ENCODE results near the gene SORT1. TPM values are rescaled to one million over a fixed set of nuclear protein-coding genes. Genes with fewer than 3 reads are reported as not detected.
A peak's percentile ranks its signal among the peaks of the same experiment; 100 is the strongest.
"Not testable (repeated sequence)": the region's sequence is repeated elsewhere in the genome, so short reads cannot be mapped to it uniquely, and the experiment has no call there.

SORT1 gene
- 10 to 100 TPM; 33.5 to 63.9 (median 43.6) TPM for total RNA-seq
- 1 to 10 TPM; 2.0 to 6.0 (median 3.5) TPM for polyA plus RNA-seq
- long read RNA-seq, donor 1 = 0 reads
- long read RNA-seq, donor 2, full-length matches to known transcripts = 1 of 1 reads
- long read RNA-seq, donor 2, partial matches to known transcripts = 0 of 1 reads
- long read RNA-seq, donor 2, other reads (novel, unspliced or antisense) = 0 of 1 reads

DNA sequence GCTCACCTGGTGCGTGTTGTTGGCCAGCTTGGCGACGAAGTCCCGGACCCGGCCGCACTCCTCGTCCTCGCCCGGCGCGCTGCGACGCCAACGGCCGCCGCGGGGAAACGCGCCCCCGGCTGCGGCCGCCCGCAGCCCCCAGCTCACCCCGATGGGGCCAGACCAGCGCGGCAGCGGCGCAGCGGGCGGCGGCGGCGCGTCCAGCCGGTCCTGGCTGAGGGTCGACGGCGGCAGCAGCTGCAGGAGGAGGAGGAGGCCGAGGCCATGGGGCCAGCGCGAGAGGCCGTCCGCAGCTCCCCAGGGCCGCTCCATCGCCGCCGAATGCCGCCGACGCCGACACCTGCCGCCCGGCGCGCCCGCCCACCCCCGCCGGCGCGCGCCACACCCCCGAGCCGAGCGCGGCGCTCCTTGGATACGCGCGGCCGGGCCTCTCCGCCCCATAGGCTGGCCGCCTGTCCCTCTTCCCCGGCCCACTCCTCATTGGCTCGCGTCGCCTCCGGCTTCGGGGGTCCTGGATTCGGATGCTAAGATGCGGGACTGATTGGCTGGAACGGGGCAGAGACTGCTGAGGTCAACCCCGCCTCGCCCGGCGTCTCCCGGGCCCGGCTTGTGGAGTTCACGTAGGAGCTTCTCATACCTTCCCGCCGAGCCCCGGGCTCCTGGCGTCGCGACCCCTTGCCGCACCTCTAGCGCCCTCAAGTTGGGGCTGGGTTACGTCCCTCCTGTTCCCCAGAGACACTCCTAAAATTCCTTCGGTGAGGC is at the start of gene SORT1:
Gene SORT1 (minus strand): TSS at position 338 of the 762 bp plus-strand sequence. CDS start 26 bp downstream, at position 312.
- peaks cover 0 to 29% (median 21%) of the 10 kb centered on the region in 6 donors for H3K36me3 ChIP-seq
- H3K4me1 ChIP-seq = peaks cover 0 to 62% (median 40%) of the 10 kb centered on the region in 6 donors
- DNase-seq = peak; percentile 92
- H3K27ac ChIP-seq = peak within 1 kb of the TSS in 7 of 8 donors; percentile 3 to 86 (median 72)
- 0 to 1% (median 0%) methylated on average over 41 to 98 of the region's 98 CpGs for WGBS, 5 donors
- TF ChIP-seq POLR2A (IDR thresholded peaks at IDR 0.05) (no peak), POLR2AphosphoS5 (IDR thresholded peaks at IDR 0.05) (peak in 2 of 3 donors; percentile 63 to 76)
- no peaks in the 10 kb centered on the region for H3K9me3 ChIP-seq
- peaks cover 0 to 48% (median 9%) of the 10 kb centered on the region in 7 donors for H3K27me3 ChIP-seq (replicated peaks in 1 of 7)
- H3K4me3 ChIP-seq = peak within 1 kb of the TSS; percentile 22 to 80 (median 48)
- intact Hi-C loops (cut with DNase I; ENCODE audit: low total_unique reads) = loop anchor here (5.0 kb wide), 1 partner anchor 120 kb away; no protein-coding TSS in a partner anchor

DNA sequence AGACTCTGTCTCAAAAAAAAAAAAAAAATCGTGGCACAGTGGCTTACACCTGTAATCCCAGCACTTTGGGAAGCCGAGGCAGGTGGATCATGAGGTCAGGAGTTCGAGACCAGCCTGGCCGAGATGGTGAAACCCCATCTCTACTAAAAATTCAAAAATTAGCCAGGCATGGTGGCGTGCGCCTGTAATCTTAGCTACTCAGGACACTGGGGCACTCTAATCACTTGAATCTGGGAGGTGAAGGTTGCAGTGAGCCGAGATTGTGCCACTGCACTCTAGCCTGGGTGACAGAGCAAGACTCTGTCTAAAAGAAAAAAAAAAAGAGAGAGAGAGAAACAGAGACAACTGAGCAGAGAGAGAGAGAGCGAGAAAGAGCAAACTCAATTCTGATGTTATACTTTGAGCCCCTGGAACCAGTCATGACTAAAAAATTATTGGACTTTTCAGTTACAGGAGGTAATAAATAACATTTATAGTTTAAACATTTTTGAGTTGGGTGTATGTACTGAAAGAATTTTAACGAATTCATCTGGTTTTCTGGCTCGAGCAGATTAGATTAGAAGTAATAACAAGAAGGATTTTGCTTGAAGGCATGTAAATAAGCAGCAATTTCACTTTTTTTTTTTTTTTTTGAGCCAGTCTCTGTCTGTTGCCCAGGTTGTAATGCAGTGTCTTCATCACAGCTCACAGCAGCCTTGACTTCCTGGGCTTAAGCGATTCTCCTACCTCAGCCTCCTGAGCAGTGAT is 48.4 kb upstream of the SORT1 start:
- peaks cover 0 to 72% (median 6%) of the 10 kb centered on the region in 7 donors for H3K27me3 ChIP-seq (replicated peaks in 1 of 7)
- 71 to 78% (median 72%) methylated on average over 11 of the region's 11 CpGs for WGBS, 5 donors
- intact Hi-C loops (cut with DNase I; ENCODE audit: low total_unique reads); H3K9me3 ChIP-seq; H3K27ac ChIP-seq; H3K4me1 ChIP-seq; H3K4me3 ChIP-seq; DNase-seq; H3K36me3 ChIP-seq: not testable (repeated sequence)

DNA sequence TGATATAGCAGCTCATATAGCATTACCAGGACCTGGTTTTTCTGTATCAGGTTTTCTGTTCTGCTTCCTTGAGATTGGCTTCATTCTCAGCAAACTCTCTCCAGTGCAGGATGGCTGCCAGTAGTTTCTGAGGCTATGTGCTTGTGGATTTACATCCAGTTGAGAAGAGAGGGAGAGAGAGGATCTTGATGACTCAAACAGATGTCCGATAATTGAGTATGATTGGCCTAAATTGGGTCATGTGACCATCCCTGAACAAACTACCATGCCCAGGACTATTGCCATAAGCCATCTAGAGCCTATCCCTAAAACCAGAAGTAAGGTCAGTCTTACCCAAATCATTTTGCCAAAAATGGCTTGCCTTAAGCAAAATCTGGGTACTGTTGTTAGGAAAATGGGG is 46.6 kb upstream of the SORT1 start:
- no peak for TF ChIP-seq POLR2AphosphoS5 (IDR thresholded peaks at IDR 0.05)
- TF ChIP-seq POLR2A (IDR thresholded peaks at IDR 0.05) = no peak
- TF ChIP-seq, protein P1, sequence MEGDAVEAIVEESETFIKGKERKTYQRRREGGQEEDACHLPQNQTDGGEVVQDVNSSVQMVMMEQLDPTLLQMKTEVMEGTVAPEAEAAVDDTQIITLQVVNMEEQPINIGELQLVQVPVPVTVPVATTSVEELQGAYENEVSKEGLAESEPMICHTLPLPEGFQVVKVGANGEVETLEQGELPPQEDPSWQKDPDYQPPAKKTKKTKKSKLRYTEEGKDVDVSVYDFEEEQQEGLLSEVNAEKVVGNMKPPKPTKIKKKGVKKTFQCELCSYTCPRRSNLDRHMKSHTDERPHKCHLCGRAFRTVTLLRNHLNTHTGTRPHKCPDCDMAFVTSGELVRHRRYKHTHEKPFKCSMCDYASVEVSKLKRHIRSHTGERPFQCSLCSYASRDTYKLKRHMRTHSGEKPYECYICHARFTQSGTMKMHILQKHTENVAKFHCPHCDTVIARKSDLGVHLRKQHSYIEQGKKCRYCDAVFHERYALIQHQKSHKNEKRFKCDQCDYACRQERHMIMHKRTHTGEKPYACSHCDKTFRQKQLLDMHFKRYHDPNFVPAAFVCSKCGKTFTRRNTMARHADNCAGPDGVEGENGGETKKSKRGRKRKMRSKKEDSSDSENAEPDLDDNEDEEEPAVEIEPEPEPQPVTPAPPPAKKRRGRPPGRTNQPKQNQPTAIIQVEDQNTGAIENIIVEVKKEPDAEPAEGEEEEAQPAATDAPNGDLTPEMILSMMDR (IDR thresholded peaks at IDR 0.05 in 8 of 11, conservative IDR thresholded peaks at IDR 0.05 in 3 of 11) = no peak
- peaks cover 0 to 62% (median 6%) of the 10 kb centered on the region in 7 donors for H3K27me3 ChIP-seq (replicated peaks in 1 of 7)
- no peaks in the 10 kb centered on the region for H3K4me1 ChIP-seq
- H3K36me3 ChIP-seq = no peaks in the 10 kb centered on the region
- no peak overlapping the region for H3K4me3 ChIP-seq
- H3K9me3 ChIP-seq = no peaks in the 10 kb centered on the region
- DNase-seq = no peak
- 89 to 94% (median 93%) methylated on average over 1 of the region's 1 CpG for WGBS, 5 donors
- intact Hi-C loops (cut with DNase I; ENCODE audit: low total_unique reads) = no loop called here
- H3K27ac ChIP-seq = no peak overlapping the region

DNA sequence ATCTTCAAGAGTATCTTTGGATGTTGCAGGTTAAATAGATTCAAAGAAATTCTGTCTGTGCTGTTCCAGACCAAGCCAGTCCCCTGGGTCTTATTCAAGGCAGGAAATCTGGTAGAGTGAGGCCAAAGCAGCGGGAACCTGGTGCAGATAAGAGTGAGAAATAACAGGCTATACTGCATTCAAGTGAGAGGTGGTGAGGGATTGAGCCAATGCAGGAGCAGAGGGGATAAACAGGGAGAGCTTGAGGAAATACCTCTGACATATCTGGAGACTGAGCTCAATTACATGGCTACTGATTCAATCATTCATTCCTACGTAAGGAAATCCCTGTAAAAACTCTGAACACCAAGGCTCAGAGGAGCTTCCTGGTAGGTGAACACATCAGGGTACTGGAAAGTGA is 45.8 kb upstream of the SORT1 start:
- no peak overlapping the region for H3K27ac ChIP-seq
- no peaks in the 10 kb centered on the region for H3K9me3 ChIP-seq
- intact Hi-C loops (cut with DNase I; ENCODE audit: low total_unique reads) = no loop called here
- no peak for TF ChIP-seq POLR2A (IDR thresholded peaks at IDR 0.05)
- H3K4me3 ChIP-seq = no peak overlapping the region
- no peaks in the 10 kb centered on the region for H3K4me1 ChIP-seq
- 48 to 74% (median 65%) methylated on average over 2 of the region's 2 CpGs for WGBS, 5 donors
- DNase-seq = no peak
- H3K27me3 ChIP-seq (replicated peaks in 1 of 7) = peaks cover 0 to 59% (median 6%) of the 10 kb centered on the region in 7 donors
- no peaks in the 10 kb centered on the region for H3K36me3 ChIP-seq

DNA sequence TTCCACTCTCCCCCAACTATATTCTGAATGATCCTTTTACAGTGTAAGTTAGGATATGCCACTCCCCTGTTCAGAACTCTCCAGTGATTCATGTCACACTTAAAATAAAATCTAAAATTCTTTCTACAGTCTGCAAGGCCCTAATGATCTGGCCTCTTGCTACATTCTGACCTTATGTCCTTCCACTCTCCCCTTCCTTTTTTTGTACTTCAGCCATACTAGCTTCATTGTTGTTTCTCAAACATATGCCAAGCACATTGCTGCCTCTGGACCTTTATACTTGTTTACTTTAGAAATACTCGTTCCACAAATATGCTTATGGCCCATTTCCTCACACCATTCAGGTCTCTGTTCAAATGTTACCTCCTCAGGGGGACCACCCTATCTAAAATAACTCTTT is 43.4 kb upstream of the SORT1 start:
- intact Hi-C loops (cut with DNase I; ENCODE audit: low total_unique reads) = no loop called here
- Histone ChIP-seq H3K27ac (no peak overlapping the region), H3K4me3 (no peak overlapping the region), H3K27me3 (replicated peaks in 1 of 7) (peaks cover 0 to 50% (median 5%) of the 10 kb centered on the region in 7 donors), H3K36me3 (no peaks in the 10 kb centered on the region), H3K9me3 (no peaks in the 10 kb centered on the region), H3K4me1 (no peaks in the 10 kb centered on the region)
- no peak for DNase-seq
- 45 to 70% (median 53%) methylated on average over 1 of the region's 1 CpG for WGBS, 5 donors
- TF ChIP-seq, protein P1 (IDR thresholded peaks at IDR 0.05 in 8 of 11, conservative IDR thresholded peaks at IDR 0.05 in 3 of 11) = no peak
- TF ChIP-seq POLR2AphosphoS5 (IDR thresholded peaks at IDR 0.05) (no peak), POLR2A (IDR thresholded peaks at IDR 0.05) (no peak)
